Measurements from ENCODE around the gene PCK2. TPM values are rescaled to one million over a fixed set of nuclear protein-coding genes. Genes with fewer than 3 reads are reported as not detected.

PCK2 gene
- total RNA-seq, 1 experiment from 2014 or later, result 48.9 TPM

DNA sequence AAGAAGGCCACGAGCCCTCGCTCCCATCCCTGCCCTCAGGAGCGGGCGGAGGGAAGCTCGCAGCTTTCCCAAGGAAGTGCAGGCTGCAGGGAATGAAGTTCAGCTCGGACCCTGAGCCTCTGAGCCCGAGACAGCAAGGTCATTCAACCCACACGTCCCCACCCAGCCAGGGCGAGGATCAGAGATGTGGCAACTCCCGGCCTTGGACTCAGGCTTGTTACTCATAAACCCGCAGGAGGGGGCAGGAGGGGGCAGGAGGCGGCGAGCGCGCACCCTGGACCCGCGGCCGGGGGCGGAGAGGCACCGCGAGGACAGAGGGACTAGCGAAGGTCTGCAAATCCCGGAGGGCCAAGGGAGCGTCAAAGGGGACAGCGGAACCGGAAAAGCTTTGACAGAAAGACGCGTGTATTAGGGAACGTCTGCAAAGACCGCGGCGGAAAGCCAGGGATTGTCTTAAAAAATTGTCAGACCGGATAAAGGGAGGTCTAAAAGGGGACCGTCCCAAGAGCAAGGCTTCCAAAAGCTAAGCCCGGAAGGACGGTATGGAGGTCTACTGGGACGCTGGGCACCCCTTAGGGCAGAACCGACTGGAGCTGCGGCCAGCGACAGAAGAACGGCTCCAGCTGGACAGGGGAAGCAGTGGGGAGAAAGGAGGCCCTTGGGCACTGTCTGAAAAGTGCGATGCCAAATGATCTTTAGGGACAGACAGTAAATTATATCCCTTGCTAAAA, 19.9 kb downstream of the PCK2 start:
- Histone ChIP-seq H3K23ac (ENCODE audit: insufficient read length, low read depth, low read length) (no peak overlapping the region), H3K9me3 (ENCODE audit: control insufficient read depth, low read depth, low read length) (no peaks in the 10 kb centered on the region), H3K27ac (ENCODE audit: insufficient read length, low read depth, low read length) (peak overlapping the region; percentile 36), H3K23me2 (ENCODE audit: insufficient read length, low read depth, low read length, poor library complexity, severe bottlenecking) (peaks cover 13% of the 10 kb centered on the region), H3K18ac (ENCODE audit: insufficient read length, low read depth, low read length) (no peak overlapping the region), H2BK20ac (ENCODE audit: low read depth, low read length, poor library complexity, severe bottlenecking) (no peak overlapping the region), H3K79me1 (ENCODE audit: insufficient read depth, low read depth, low read length, poor library complexity, severe bottlenecking) (no peaks in the 10 kb centered on the region), H4K20me1 (ENCODE audit: control insufficient read depth, insufficient read depth, insufficient read length) (no peaks in the 10 kb centered on the region), H3K4ac (ENCODE audit: low read depth, low read length) (no peak overlapping the region), H3K4me2 (ENCODE audit: insufficient read depth, insufficient read length, low read length) (peak overlapping the region; percentile 76), H2BK15ac (ENCODE audit: low read depth, low read length) (no peak overlapping the region), H2AFZ (ENCODE audit: low read length) (no peak overlapping the region), H3K14ac (ENCODE audit: insufficient read depth, low read length) (no peak overlapping the region), H3K9ac (ENCODE audit: extremely low read depth, insufficient read length, low read length) (peak overlapping the region; percentile 41), H4K5ac (ENCODE audit: insufficient read length, low read depth, low read length) (no peak overlapping the region), H4K8ac (replicated peaks; ENCODE audit: insufficient read length, low read depth, low read length) (no peak overlapping the region), H3T11ph (ENCODE audit: low read length) (no peak overlapping the region), H3K79me2 (ENCODE audit: insufficient read depth, low read length) (no peaks in the 10 kb centered on the region), H2AK5ac (ENCODE audit: insufficient read length, low read length) (no peak overlapping the region), H2BK5ac (ENCODE audit: insufficient read length, low read length) (no peak overlapping the region), H2BK120ac (ENCODE audit: low read depth, low read length, poor library complexity, severe bottlenecking) (no peak overlapping the region), H4K91ac (ENCODE audit: insufficient read length, low read depth, low read length) (no peak overlapping the region), H3K56ac (ENCODE audit: insufficient read length, low read depth, low read length) (no peak overlapping the region), H3K4me1 (ENCODE audit: insufficient read depth, low read length) (no peaks in the 10 kb centered on the region), H3K27me3 (ENCODE audit: insufficient read depth, low read length) (no peaks in the 10 kb centered on the region), H2BK12ac (ENCODE audit: insufficient read length, low read depth, low read length) (no peak overlapping the region)
- no peak for TF ChIP-seq CTCF (conservative IDR thresholded peaks at IDR 0.05)
- DNase-seq, result peak; percentile 89
- peak overlapping the region; percentile 93 to 95 for H3K4me3 Mint-ChIP-seq
- WGBS (ENCODE audit: extremely low coverage, insufficient read length, low lambda C conversion rate), result no CpG with 5 or more reads among the region's 42 CpGs
- H3K36me3 Mint-ChIP-seq (ENCODE audit: insufficient read depth in 1 of 3, low read depth in 3 of 3), result peaks cover 9 to 35% (median 25%) of the 10 kb centered on the region in 3 experiments; a peak in 6 of 7 replicates
- peaks cover 13 to 15% of the 10 kb centered on the region in 2 experiments for H3K4me1 Mint-ChIP-seq
- H3K27ac Mint-ChIP-seq, result peak overlapping the region; percentile 93 to 100 (median 98); a peak in 6 of 7 replicates
- H3K27me3 Mint-ChIP-seq (ENCODE audit: low read depth), result peaks cover 3% of the 10 kb centered on the region; the same call in 1 of the 2 replicates
- no peaks in the 10 kb centered on the region; a peak in 1 of 5 replicates for H3K9me3 Mint-ChIP-seq

Data from H9 (cell line).